ENCODE data around the gene SMIM36. TPM values are rescaled to one million over a fixed set of nuclear protein-coding genes. Genes with fewer than 3 reads are reported as not detected.

The SMIM36 gene
- total and polyA plus RNA-seq, 4 donors = not detected

GRCh38 chr17:55492781-55493341 lies 18.4 kb downstream of the SMIM36 start:
- H3K27ac ChIP-seq (ENCODE audit: low read depth in 1 of 2, low read length in 2 of 2) = no peak overlapping the region

GRCh38 chr17:55490376-55490775 lies 20.9 kb downstream of the SMIM36 start:
- Histone ChIP-seq H3K27ac (ENCODE audit: low read depth in 1 of 2, low read length in 2 of 2) (no peak overlapping the region), H3K9me3 (ENCODE audit: control insufficient read depth, low read length) (no peaks in the 10 kb centered on the region), H3K4me3 (ENCODE audit: low read length in 2 of 2) (no peak overlapping the region), H3K36me3 (ENCODE audit: control insufficient read depth in 1 of 2, insufficient read depth in 2 of 2, low read length in 1 of 2) (no peaks in the 10 kb centered on the region), H3K4me1 (ENCODE audit: control insufficient read depth in 1 of 2, insufficient read depth in 2 of 2, low read length in 2 of 2) (no peaks in the 10 kb centered on the region), H3K27me3 (ENCODE audit: control insufficient read depth in 1 of 2, insufficient read depth in 2 of 2, low read length in 1 of 2) (peaks cover 0 to 2% of the 10 kb centered on the region in 2 donors)
- no peak for DNase-seq
- intact Hi-C loops (cut with DNase I) = no loop called here
- ATAC-seq (ENCODE audit: low FRiP score) = no peak
- WGBS, 2 donors = 51 to 57% methylated on average over 4 of the region's 4 CpGs

More at GRCh38 chr17:55492781-55493341, 18.4 kb downstream of the SMIM36 start:
- DNase-seq = no peak
- Histone ChIP-seq H3K4me1 (ENCODE audit: control insufficient read depth in 1 of 2, insufficient read depth in 2 of 2, low read length in 2 of 2) (no peaks in the 10 kb centered on the region), H3K36me3 (ENCODE audit: control insufficient read depth in 1 of 2, insufficient read depth in 2 of 2, low read length in 1 of 2) (no peaks in the 10 kb centered on the region), H3K27me3 (ENCODE audit: control insufficient read depth in 1 of 2, insufficient read depth in 2 of 2, low read length in 1 of 2) (peaks cover 0 to 2% of the 10 kb centered on the region in 2 donors), H3K9me3 (ENCODE audit: control insufficient read depth, low read length) (no peaks in the 10 kb centered on the region), H3K4me3 (ENCODE audit: low read length in 2 of 2) (no peak overlapping the region)
- intact Hi-C loops (cut with DNase I) = no loop called here
- no peak for ATAC-seq (ENCODE audit: low FRiP score)
- 58 to 60% methylated on average over 7 of the region's 7 CpGs for WGBS, 2 donors

- no peaks in the 10 kb centered on the region for H3K36me3 ChIP-seq (ENCODE audit: control insufficient read depth in 1 of 2, insufficient read depth in 2 of 2, low read length in 1 of 2)
- peaks cover 0 to 2% of the 10 kb centered on the region in 2 donors for H3K27me3 ChIP-seq (ENCODE audit: control insufficient read depth in 1 of 2, insufficient read depth in 2 of 2, low read length in 1 of 2)
- DNase-seq (no peak), ATAC-seq (ENCODE audit: low FRiP score) (no peak)
- H3K27ac ChIP-seq (ENCODE audit: low read depth in 1 of 2, low read length in 2 of 2) = no peak overlapping the region
- no peaks in the 10 kb centered on the region for H3K9me3 ChIP-seq (ENCODE audit: control insufficient read depth, low read length)
- intact Hi-C loops (cut with DNase I) = no loop called here
- WGBS, 2 donors = 15 to 30% methylated on average over 7 of the region's 7 CpGs
- no peaks in the 10 kb centered on the region for H3K4me1 ChIP-seq (ENCODE audit: control insufficient read depth in 1 of 2, insufficient read depth in 2 of 2, low read length in 2 of 2)
- H3K4me3 ChIP-seq (ENCODE audit: low read length in 2 of 2) = no peak overlapping the region
Measured at GRCh38 chr17:55487695-55488432, 23.4 kb downstream of the SMIM36 start.

- Histone ChIP-seq H3K4me3 (ENCODE audit: low read length in 2 of 2) (no peak overlapping the region), H3K4me1 (ENCODE audit: control insufficient read depth in 1 of 2, insufficient read depth in 2 of 2, low read length in 2 of 2) (no peaks in the 10 kb centered on the region), H3K36me3 (ENCODE audit: control insufficient read depth in 1 of 2, insufficient read depth in 2 of 2, low read length in 1 of 2) (no peaks in the 10 kb centered on the region), H3K27ac (ENCODE audit: low read depth in 1 of 2, low read length in 2 of 2) (no peak overlapping the region), H3K27me3 (ENCODE audit: control insufficient read depth in 1 of 2, insufficient read depth in 2 of 2, low read length in 1 of 2) (peaks cover 0 to 1% of the 10 kb centered on the region in 2 donors), H3K9me3 (ENCODE audit: control insufficient read depth, low read length) (no peaks in the 10 kb centered on the region)
- WGBS, 2 donors = 94 to 98% methylated on average over 2 of the region's 2 CpGs
- ATAC-seq (ENCODE audit: low FRiP score) = no peak
- DNase-seq = no peak
- intact Hi-C loops (cut with DNase I) = no loop called here
Measured at GRCh38 chr17:55484575-55484974, 26.7 kb downstream of the SMIM36 start.

- Histone ChIP-seq H3K4me3 (ENCODE audit: low read length in 2 of 2) (no peak overlapping the region), H3K4me1 (ENCODE audit: control insufficient read depth in 1 of 2, insufficient read depth in 2 of 2, low read length in 2 of 2) (no peaks in the 10 kb centered on the region), H3K27me3 (ENCODE audit: control insufficient read depth in 1 of 2, insufficient read depth in 2 of 2, low read length in 1 of 2) (no peaks in the 10 kb centered on the region), H3K36me3 (ENCODE audit: control insufficient read depth in 1 of 2, insufficient read depth in 2 of 2, low read length in 1 of 2) (no peaks in the 10 kb centered on the region), H3K27ac (ENCODE audit: low read depth in 1 of 2, low read length in 2 of 2) (no peak overlapping the region), H3K9me3 (ENCODE audit: control insufficient read depth, low read length) (no peaks in the 10 kb centered on the region)
- no peak for DNase-seq
- ATAC-seq (ENCODE audit: low FRiP score) = no peak
- intact Hi-C loops (cut with DNase I) = no loop called here
- 81% methylated on average over 3 of the region's 3 CpGs for WGBS, 2 donors
Measured at GRCh38 chr17:55482591-55483389, 28.5 kb downstream of the SMIM36 start.

- no peak overlapping the region for H3K27ac ChIP-seq (ENCODE audit: low read depth in 1 of 2, low read length in 2 of 2)
- intact Hi-C loops (cut with DNase I) = no loop called here
- no peak for ATAC-seq (ENCODE audit: low FRiP score)
Measured at GRCh38 chr17:55480631-55481315, 30.5 kb downstream of the SMIM36 start.

DNA sequence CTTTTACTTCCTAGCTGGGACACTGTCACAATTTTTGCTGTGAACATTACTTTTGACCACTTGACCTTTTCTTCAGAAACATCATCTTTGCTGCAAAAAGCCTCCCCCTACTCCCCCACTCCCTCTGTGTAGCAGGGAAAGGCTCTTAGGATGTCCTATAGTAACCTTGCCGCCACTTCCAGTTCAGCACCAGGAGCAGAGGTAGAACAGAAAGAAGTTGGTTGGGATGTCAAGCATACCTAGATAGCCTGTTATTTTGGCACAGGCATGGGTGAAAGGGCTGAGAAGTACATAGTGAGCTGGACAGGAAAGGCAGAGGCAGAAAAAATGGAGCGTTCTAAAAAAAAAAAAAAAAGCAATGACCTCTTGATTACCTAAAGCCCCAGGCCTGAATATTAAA lies 31.3 kb downstream of the SMIM36 start:
- 72 to 80% methylated on average over 2 of the region's 2 CpGs for WGBS, 2 donors
- Histone ChIP-seq H3K36me3 (ENCODE audit: control insufficient read depth in 1 of 2, insufficient read depth in 2 of 2, low read length in 1 of 2) (no peaks in the 10 kb centered on the region), H3K27ac (ENCODE audit: low read depth in 1 of 2, low read length in 2 of 2) (no peak overlapping the region), H3K9me3 (ENCODE audit: control insufficient read depth, low read length) (no peaks in the 10 kb centered on the region), H3K4me3 (ENCODE audit: low read length in 2 of 2) (no peak overlapping the region), H3K27me3 (ENCODE audit: control insufficient read depth in 1 of 2, insufficient read depth in 2 of 2, low read length in 1 of 2) (no peaks in the 10 kb centered on the region), H3K4me1 (ENCODE audit: control insufficient read depth in 1 of 2, insufficient read depth in 2 of 2, low read length in 2 of 2) (no peaks in the 10 kb centered on the region)
- no peak for DNase-seq
- intact Hi-C loops (cut with DNase I) = no loop called here
- ATAC-seq (ENCODE audit: low FRiP score) = no peak

More at GRCh38 chr17:55480631-55481315, 30.5 kb downstream of the SMIM36 start:
- H3K36me3 ChIP-seq (ENCODE audit: control insufficient read depth in 1 of 2, insufficient read depth in 2 of 2, low read length in 1 of 2) = no peaks in the 10 kb centered on the region
- no peaks in the 10 kb centered on the region for H3K9me3 ChIP-seq (ENCODE audit: control insufficient read depth, low read length)
- no peaks in the 10 kb centered on the region for H3K27me3 ChIP-seq (ENCODE audit: control insufficient read depth in 1 of 2, insufficient read depth in 2 of 2, low read length in 1 of 2)
- H3K4me1 ChIP-seq (ENCODE audit: control insufficient read depth in 1 of 2, insufficient read depth in 2 of 2, low read length in 2 of 2) = no peaks in the 10 kb centered on the region
- DNase-seq = no peak
- H3K4me3 ChIP-seq (ENCODE audit: low read length in 2 of 2) = no peak overlapping the region

GRCh38 chr17:55478971-55479370 lies 32.3 kb downstream of the SMIM36 start:
- Histone ChIP-seq H3K4me3 (ENCODE audit: low read length in 2 of 2) (no peak overlapping the region), H3K4me1 (ENCODE audit: control insufficient read depth in 1 of 2, insufficient read depth in 2 of 2, low read length in 2 of 2) (no peaks in the 10 kb centered on the region), H3K27ac (ENCODE audit: low read depth in 1 of 2, low read length in 2 of 2) (no peak overlapping the region), H3K36me3 (ENCODE audit: control insufficient read depth in 1 of 2, insufficient read depth in 2 of 2, low read length in 1 of 2) (no peaks in the 10 kb centered on the region), H3K9me3 (ENCODE audit: control insufficient read depth, low read length) (no peaks in the 10 kb centered on the region), H3K27me3 (ENCODE audit: control insufficient read depth in 1 of 2, insufficient read depth in 2 of 2, low read length in 1 of 2) (no peaks in the 10 kb centered on the region)
- WGBS, 2 donors = 82 to 83% methylated on average over 3 of the region's 3 CpGs
- intact Hi-C loops (cut with DNase I) = no loop called here
- DNase-seq = no peak
- no peak for ATAC-seq (ENCODE audit: low FRiP score)
